GM10248 (cell line): ENCODE measurements around the gene ART1.
A peak's percentile ranks its signal among the peaks of the same experiment; 100 is the strongest.
"Not testable (repeated sequence)": the region's sequence is repeated elsewhere in the genome, so short reads cannot be mapped to it uniquely, and the experiment has no call there.

ENCODE experiments used
- CTCF ChIA-PET: fragments of 300-600 bp; sonication (Branson Sonifier 250); formaldehyde crosslinking; extraction: SDS; loops from one replicate; lab custom pipeline; 2021; ENCODE audit warnings: antibody characterized with exemption; lab: Yijun Ruan, JAX
- POLR2A ChIA-PET: fragments of 350-650 bp; sonication (Branson Sonifier 250); formaldehyde crosslinking; extraction: SDS; loops from one replicate; lab custom pipeline; 2020; ENCODE audit warnings: antibody characterized with exemption; lab: Yijun Ruan, JAX
- DNase-seq: peaks from one replicate; pipeline ENCODE4 v3.0.0; 2012; ENCODE audit errors: extremely low spot score
- CTCF ChIP-seq: IDR thresholded peaks from 2 replicates; pipeline ENCODE4 v1.5.1; 2012; ENCODE audit warnings: mild to moderate bottlenecking, low read depth; ENCODE audit errors: extremely low read depth, missing control alignments, control extremely low read depth

ART1 gene

GRCh38 chr11:3641191-3641590 lies 3.7 kb upstream of the ART1 start:
- TF ChIP-seq CTCF: no peak
- DNase-seq: no peak
- CTCF ChIA-PET: no interaction called here
- POLR2A ChIA-PET: no interaction called here

DNA sequence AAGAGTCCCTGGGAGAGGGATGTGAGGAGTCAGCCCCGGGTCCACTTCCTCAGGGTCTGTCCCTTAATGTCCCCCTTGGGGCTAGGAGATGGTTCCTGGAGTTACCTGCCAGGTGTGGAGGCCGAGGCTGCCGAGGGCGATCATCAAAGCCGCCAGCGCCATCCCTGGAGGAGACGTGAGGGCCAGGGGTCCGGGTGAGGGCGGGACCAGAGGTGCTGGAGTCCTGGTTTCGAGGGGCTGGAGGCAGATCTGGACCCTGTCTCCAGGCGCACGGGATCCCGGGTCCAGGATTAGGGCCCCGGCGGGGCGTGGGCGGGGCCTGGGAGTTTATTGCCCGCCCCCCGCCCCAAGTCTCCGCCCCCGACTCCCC lies 3.2 kb upstream of the ART1 start, which contains the start of gene ART5:
Gene ART5, minus strand, starts transcription at position 292 of the 370 bp plus-strand sequence. Its CDS starts 130 bp downstream, at position 162.
- TF ChIP-seq CTCF: no peak
- CTCF ChIA-PET: no interaction called here
- DNase-seq: no peak
- POLR2A ChIA-PET: no interaction called here

GRCh38 chr11:3642071-3642951 lies 2.6 kb upstream of the ART1 start:
- POLR2A ChIA-PET: no interaction called here

DNA sequence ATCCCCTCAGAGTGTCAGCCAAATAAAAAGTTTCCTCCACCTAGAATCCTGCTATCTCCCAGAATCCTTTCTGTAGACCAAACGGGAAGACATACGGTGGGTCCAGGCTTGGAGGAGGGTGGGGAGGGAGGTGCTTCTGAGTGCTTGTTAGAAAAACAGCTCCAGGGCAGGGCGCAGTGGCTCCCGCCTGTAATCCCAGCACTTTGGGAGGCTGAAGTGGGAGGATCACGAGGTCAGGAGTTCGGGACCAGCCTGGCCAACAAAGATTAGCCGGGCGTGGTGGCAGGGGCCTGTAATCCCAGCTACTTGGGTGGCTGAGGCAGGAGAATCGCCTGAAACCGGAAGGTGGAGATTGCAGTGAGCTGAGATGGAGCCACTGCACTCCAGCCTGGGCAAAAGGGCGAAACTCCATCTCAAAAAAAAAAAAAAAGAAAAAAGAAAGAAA lies 1.8 kb upstream of the ART1 start:
- CTCF ChIA-PET: interaction anchor here (1.0 to 1.4 kb wide), 3 partner anchors 9 to 302 kb away, joined by 3 to 4 read pairs (median 3); no protein-coding TSS in a partner anchor

More at GRCh38 chr11:3642071-3642951, 2.6 kb upstream of the ART1 start:
- no peak for TF ChIP-seq CTCF
- CTCF ChIA-PET: interaction anchor here (1.0 to 1.4 kb wide), 3 partner anchors 9 to 301 kb away, joined by 3 to 4 read pairs (median 3); no protein-coding TSS in a partner anchor
- peak; percentile 82 for DNase-seq

GRCh38 chr11:3645552-3645951 lies 624 bp downstream of the ART1 start:
- ChIA-PET POLR2A (no interaction called here), CTCF (interaction anchor here (1.2 kb wide), 1 partner anchor 9 kb away, joined by 3 read pairs; no protein-coding TSS in a partner anchor)
- no peak for TF ChIP-seq CTCF
- no peak for DNase-seq

More for the DNA sequence above, 1.8 kb upstream of the ART1 start:
- POLR2A ChIA-PET, DNase-seq: not testable (repeated sequence)

- DNase-seq, POLR2A ChIA-PET, CTCF ChIA-PET: not testable (repeated sequence)
Observed at GRCh38 chr11:3648843-3649242, 3.9 kb downstream of the ART1 start.

GRCh38 chr11:3649374-3649773 lies 4.4 kb downstream of the ART1 start:
- DNase-seq, CTCF ChIA-PET, POLR2A ChIA-PET: not testable (repeated sequence)

DNA sequence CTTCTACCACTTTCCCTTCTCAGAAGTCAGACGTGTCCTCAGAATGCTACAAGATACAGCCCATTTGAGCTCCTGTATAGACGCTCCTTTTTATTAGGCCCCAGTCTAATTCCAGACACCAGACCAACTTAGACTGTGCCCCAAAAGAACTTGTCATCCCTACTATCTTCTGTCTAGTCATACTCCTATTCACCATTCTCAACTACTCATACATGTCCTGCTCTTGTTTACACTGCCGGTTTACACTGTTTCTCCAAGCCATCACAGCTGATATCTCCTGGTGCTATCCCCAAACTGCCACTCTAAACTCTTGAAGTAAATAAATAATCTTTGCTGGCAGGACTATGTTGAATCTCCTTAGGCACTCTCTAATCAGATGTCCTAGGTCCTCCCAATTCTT lies 7.6 kb downstream of the ART1 start:
- POLR2A ChIA-PET, DNase-seq: not testable (repeated sequence)
- CTCF ChIA-PET: interaction anchor here (1.2 to 1.8 kb wide), 2 partner anchors 10 to 19 kb away, joined by 3 read pairs; no protein-coding TSS in a partner anchor
